Stimulated activated CD8-positive, alpha-beta memory T cell treated with anti-CD3 and anti-CD28 coated beads, Interleukin-12 subunit alpha, Interleukin-12 subunit beta, amount 100 ng/mL, for 24 hours (primary cell): ENCODE measurements around the gene NAALADL2.

Experiments
- DNase-seq: peaks from one replicate; pipeline ENCODE4 v3.0.0-alpha.2; 2020; ENCODE audit errors: extremely low read depth

NAALADL2 gene

GRCh38 chr3:175307642-175308041 is 448.5 kb downstream of the NAALADL2 start:
- no peak for DNase-seq

- DNase-seq: no peak
Measured at GRCh38 chr3:175308097-175308496, 449.0 kb downstream of the NAALADL2 start.

- no peak for DNase-seq
Measured at GRCh38 chr3:175310046-175310445, 450.9 kb downstream of the NAALADL2 start.

GRCh38 chr3:175311404-175311803 is 452.3 kb downstream of the NAALADL2 start:
- no peak for DNase-seq

- no peak for DNase-seq
Measured at GRCh38 chr3:175311946-175312345, 452.8 kb downstream of the NAALADL2 start.

GRCh38 chr3:175312791-175313190 is 453.7 kb downstream of the NAALADL2 start:
- no peak for DNase-seq

- no peak for DNase-seq
Measured at GRCh38 chr3:175316799-175317198, 457.7 kb downstream of the NAALADL2 start.

GRCh38 chr3:175325440-175325839 is 466.3 kb downstream of the NAALADL2 start:
- no peak for DNase-seq

- DNase-seq: no peak
Measured at GRCh38 chr3:175326041-175326440, 466.9 kb downstream of the NAALADL2 start.

GRCh38 chr3:175329373-175329772 is 470.2 kb downstream of the NAALADL2 start:
- no peak for DNase-seq

- DNase-seq: no peak
Measured at GRCh38 chr3:175335229-175335628, 476.1 kb downstream of the NAALADL2 start.

- DNase-seq: no peak
Measured at GRCh38 chr3:175336406-175337133, 477.4 kb downstream of the NAALADL2 start.

GRCh38 chr3:175337631-175338030 is 478.5 kb downstream of the NAALADL2 start:
- no peak for DNase-seq

- no peak for DNase-seq
Measured at GRCh38 chr3:175338775-175339535, 479.8 kb downstream of the NAALADL2 start.

GRCh38 chr3:175340338-175341015 is 481.3 kb downstream of the NAALADL2 start:
- no peak for DNase-seq

GRCh38 chr3:175342196-175342595 is 483.1 kb downstream of the NAALADL2 start:
- no peak for DNase-seq

- DNase-seq: no peak
Measured at GRCh38 chr3:175343946-175344345, 484.8 kb downstream of the NAALADL2 start.

- no peak for DNase-seq
Measured at GRCh38 chr3:175346573-175347356, 487.6 kb downstream of the NAALADL2 start.

GRCh38 chr3:175349168-175349567 is 490.0 kb downstream of the NAALADL2 start:
- DNase-seq: no peak

- DNase-seq: no peak
Measured at GRCh38 chr3:175355801-175356335, 496.7 kb downstream of the NAALADL2 start.

- no peak for DNase-seq
Measured at GRCh38 chr3:175356899-175357324, 497.8 kb downstream of the NAALADL2 start.

- no peak for DNase-seq
Measured at GRCh38 chr3:175357758-175358157, 498.6 kb downstream of the NAALADL2 start.
